IPS-20b (cell line): ENCODE measurements around the gene AFAP1.

ENCODE experiments used
- H3K27ac ChIP-seq: one replicate; pipeline ENCODE4 v1.5.1; 2013; ENCODE audit warnings: low read length
- H3K27me3 ChIP-seq: 2 replicates; pipeline ENCODE4 v1.6.1; 2013; ENCODE audit warnings: mild to moderate bottlenecking, low read length, inconsistent platforms; ENCODE audit not compliant: insufficient read depth
- H3K36me3 ChIP-seq: 2 replicates; pipeline ENCODE4 v1.6.1; 2013; ENCODE audit warnings: low read depth, mild to moderate bottlenecking, inconsistent platforms, low read length, moderate library complexity; ENCODE audit not compliant: insufficient read depth
- H3K4me1 ChIP-seq: 2 replicates; pipeline ENCODE4 v1.6.1; 2013; ENCODE audit warnings: mild to moderate bottlenecking, control low read depth, inconsistent platforms, low read length, moderate library complexity; ENCODE audit not compliant: insufficient read depth
- H3K4me3 ChIP-seq: 2 replicates; pipeline ENCODE4 v1.5.1; 2013; ENCODE audit warnings: mild to moderate bottlenecking, low read length, inconsistent platforms
- H3K9ac ChIP-seq: 2 replicates; pipeline ENCODE4 v1.6.1; 2013; ENCODE audit warnings: low read depth, mild to moderate bottlenecking, inconsistent platforms, low read length, moderate library complexity
- H3K9me3 ChIP-seq: 2 replicates; pipeline ENCODE4 v1.6.1; 2013; ENCODE audit warnings: mild to moderate bottlenecking, low read depth, low read length, inconsistent platforms; ENCODE audit not compliant: insufficient read depth

Gene AFAP1

DNA sequence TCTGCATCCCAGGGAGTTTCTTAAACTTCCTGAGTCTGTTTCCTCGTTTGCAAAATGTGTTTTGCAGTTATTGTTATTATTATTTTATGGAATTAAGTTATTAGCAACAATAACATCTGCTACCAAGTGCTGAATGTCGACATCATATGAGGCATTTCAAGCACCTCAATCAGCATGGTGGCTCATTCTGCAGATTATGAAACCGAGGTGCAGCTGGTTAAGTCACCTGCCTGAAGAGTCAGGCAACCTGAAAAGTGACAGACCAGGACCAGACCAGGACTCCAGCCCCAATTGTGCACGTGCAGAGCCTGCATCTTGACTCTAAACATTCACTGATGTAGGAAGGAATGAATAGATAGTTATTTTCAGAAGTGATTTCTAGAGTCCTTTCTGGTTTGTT lies 99.8 kb downstream of the AFAP1 start:
- Histone ChIP-seq H3K9me3 (no peaks in the 10 kb centered on the region), H3K27ac (no peak overlapping the region), H3K27me3 (no peaks in the 10 kb centered on the region), H3K36me3 (peaks cover 5% of the 10 kb centered on the region; the same call in 1 of the 2 replicates), H3K9ac (no peak overlapping the region), H3K4me3 (no peak overlapping the region), H3K4me1 (peaks cover 9% of the 10 kb centered on the region)

- H3K9ac ChIP-seq = no peak overlapping the region
- peaks cover 5% of the 10 kb centered on the region; the same call in 1 of the 2 replicates for H3K36me3 ChIP-seq
Measured at GRCh38 chr4:7838136-7838782, 101.4 kb downstream of the AFAP1 start.

DNA sequence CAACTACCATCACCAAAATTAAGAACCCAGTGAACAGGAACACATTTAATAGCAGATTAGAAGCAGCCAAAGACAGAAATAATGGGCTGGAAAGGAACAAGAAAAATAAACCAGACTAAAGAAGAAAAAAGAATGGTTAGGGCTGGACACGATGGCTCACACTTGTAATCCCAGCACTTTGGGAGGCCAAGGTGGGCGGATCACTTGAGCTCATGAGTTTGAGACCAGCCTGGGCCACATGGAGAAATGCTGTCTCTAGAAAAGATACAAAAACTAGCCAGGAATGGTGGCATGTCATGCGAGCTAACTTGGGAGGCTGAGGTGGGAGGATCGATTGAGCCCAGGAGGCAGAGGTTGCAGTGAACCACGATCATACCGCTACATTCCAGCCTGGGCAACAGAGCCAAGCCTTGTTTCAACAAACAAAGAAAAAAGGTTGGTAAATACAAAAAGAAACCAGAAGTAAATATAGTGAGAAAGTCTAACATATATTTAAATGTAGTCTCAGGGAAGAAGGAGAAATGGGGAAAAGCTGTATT lies 102.0 kb downstream of the AFAP1 start:
- no peak overlapping the region for H3K9ac ChIP-seq
- no peak overlapping the region for H3K4me3 ChIP-seq
- no peaks in the 10 kb centered on the region; the same call in 1 of the 2 replicates for H3K36me3 ChIP-seq
- H3K27ac ChIP-seq = no peak overlapping the region
- H3K27me3 ChIP-seq = no peaks in the 10 kb centered on the region
- no peaks in the 10 kb centered on the region for H3K4me1 ChIP-seq
- no peaks in the 10 kb centered on the region for H3K9me3 ChIP-seq

More at GRCh38 chr4:7838136-7838782, 101.4 kb downstream of the AFAP1 start:
- H3K4me3 ChIP-seq = no peak overlapping the region
- H3K27ac ChIP-seq = no peak overlapping the region
- 0 out of 2 replicates have a peak, but pooled peaks cover 2% of the 10 kb centered on the region for H3K4me1 ChIP-seq
- no peaks in the 10 kb centered on the region for H3K27me3 ChIP-seq
- no peaks in the 10 kb centered on the region for H3K9me3 ChIP-seq

DNA sequence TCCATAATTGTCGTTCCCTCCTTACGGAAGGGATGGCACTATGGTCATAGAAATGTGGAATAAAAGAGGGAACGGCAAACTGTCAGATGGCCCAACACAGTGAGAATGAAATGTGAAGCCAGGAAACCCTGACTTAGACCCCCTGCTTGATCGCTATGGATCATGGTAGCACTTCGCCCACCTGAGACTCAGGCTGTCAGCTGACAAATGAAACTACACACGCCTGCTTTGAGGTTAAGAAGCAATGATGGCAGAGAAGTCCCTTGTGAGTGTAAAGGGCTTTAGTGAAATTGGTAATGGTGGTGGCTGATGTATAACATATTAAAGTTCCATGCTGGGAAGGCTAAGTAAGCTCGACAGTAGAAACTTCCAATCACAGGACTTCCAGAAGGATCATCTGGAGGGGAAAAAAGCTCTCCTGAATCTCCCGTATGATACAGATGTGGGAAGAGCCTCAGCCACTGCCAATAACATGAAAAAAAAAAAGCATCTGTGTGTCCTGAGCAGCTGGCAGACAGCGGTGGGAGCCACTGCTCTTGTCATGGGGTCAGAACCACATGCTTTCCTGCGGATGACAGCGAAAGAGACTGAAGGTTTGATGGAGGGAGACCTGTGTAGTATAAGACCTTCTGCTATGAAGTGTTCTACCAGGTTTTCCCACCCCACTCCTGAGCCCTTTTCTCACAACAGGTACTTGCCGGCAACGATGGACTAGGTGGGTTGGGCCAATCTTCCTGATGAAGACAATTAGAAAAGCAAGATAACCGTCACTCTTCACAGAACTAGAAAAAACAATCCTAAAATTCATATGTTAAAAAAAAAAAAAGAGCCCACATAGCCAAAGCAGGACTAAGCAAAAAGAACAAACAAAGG lies 107.6 kb downstream of the AFAP1 start:
- Histone ChIP-seq H3K9ac (no peak overlapping the region), H3K27ac (no peak overlapping the region), H3K4me1 (peaks cover 10% of the 10 kb centered on the region), H3K27me3 (no peaks in the 10 kb centered on the region), H3K9me3 (no peaks in the 10 kb centered on the region), H3K4me3 (no peak overlapping the region), H3K36me3 (peaks cover 4% of the 10 kb centered on the region; the same call in 1 of the 2 replicates)

DNA sequence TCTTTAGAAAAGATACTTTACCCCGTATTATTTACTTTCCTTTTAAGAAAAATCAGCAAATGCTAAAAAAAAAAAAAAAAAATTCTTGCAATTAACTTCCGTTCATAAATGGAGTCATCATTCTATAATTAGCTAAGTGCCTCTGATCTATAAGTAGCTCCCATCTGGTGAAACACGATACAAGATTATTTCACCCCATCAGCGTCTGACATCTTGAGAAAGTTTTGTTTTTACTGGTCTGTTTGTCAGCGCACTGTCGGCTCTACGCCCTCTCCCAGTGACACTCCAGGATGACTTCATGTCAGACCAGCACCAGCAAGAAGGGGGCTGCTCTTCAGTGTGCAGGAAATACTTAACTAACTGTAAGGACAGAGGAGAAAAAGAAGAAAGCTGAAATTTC lies 108.3 kb downstream of the AFAP1 start:
- no peak overlapping the region for H3K9ac ChIP-seq
- peaks cover 11% of the 10 kb centered on the region for H3K4me1 ChIP-seq
- peaks cover 4% of the 10 kb centered on the region; the same call in 1 of the 2 replicates for H3K36me3 ChIP-seq
- H3K27me3 ChIP-seq = no peaks in the 10 kb centered on the region
- H3K27ac ChIP-seq = no peak overlapping the region
- H3K4me3 ChIP-seq = no peak overlapping the region
- no peaks in the 10 kb centered on the region for H3K9me3 ChIP-seq

GRCh38 chr4:7830747-7831146 lies 108.9 kb downstream of the AFAP1 start:
- no peak overlapping the region for H3K9ac ChIP-seq
- H3K4me3 ChIP-seq = no peak overlapping the region
- H3K4me1 ChIP-seq = peaks cover 16% of the 10 kb centered on the region
- no peaks in the 10 kb centered on the region for H3K27me3 ChIP-seq
- peaks cover 4% of the 10 kb centered on the region; the same call in 1 of the 2 replicates for H3K36me3 ChIP-seq
- no peak overlapping the region for H3K27ac ChIP-seq
- no peaks in the 10 kb centered on the region for H3K9me3 ChIP-seq

GRCh38 chr4:7829652-7830580 lies 109.7 kb downstream of the AFAP1 start:
- Histone ChIP-seq H3K27ac (no peak overlapping the region), H3K9ac (no peak overlapping the region), H3K36me3 (peaks cover 4% of the 10 kb centered on the region; the same call in 1 of the 2 replicates), H3K4me1 (peaks cover 25% of the 10 kb centered on the region), H3K9me3 (no peaks in the 10 kb centered on the region), H3K4me3 (no peak overlapping the region), H3K27me3 (no peaks in the 10 kb centered on the region)

- Histone ChIP-seq H3K9ac (no peak overlapping the region), H3K9me3 (no peaks in the 10 kb centered on the region), H3K27ac (no peak overlapping the region), H3K36me3 (peaks cover 4% of the 10 kb centered on the region; the same call in 1 of the 2 replicates), H3K4me3 (no peak overlapping the region), H3K27me3 (no peaks in the 10 kb centered on the region), H3K4me1 (peaks cover 26% of the 10 kb centered on the region)
Measured at GRCh38 chr4:7828793-7829301, 110.8 kb downstream of the AFAP1 start.

- Histone ChIP-seq H3K27ac (no peak overlapping the region), H3K4me3 (no peak overlapping the region), H3K4me1 (peaks cover 26% of the 10 kb centered on the region), H3K9ac (no peak overlapping the region), H3K9me3 (no peaks in the 10 kb centered on the region), H3K36me3 (peaks cover 4% of the 10 kb centered on the region; the same call in 1 of the 2 replicates), H3K27me3 (no peaks in the 10 kb centered on the region)
Measured at GRCh38 chr4:7828011-7828720, 111.5 kb downstream of the AFAP1 start.

GRCh38 chr4:7827566-7827965 lies 112.1 kb downstream of the AFAP1 start:
- H3K36me3 ChIP-seq = peaks cover 4% of the 10 kb centered on the region; the same call in 1 of the 2 replicates
- no peak overlapping the region for H3K4me3 ChIP-seq
- H3K9me3 ChIP-seq = no peaks in the 10 kb centered on the region
- H3K9ac ChIP-seq = no peak overlapping the region
- H3K27ac ChIP-seq = no peak overlapping the region
- no peaks in the 10 kb centered on the region for H3K27me3 ChIP-seq
- H3K4me1 ChIP-seq = peaks cover 26% of the 10 kb centered on the region
